GM19397 (cell line): ENCODE measurements around the gene UQCR10.

Experiments
- ATAC-seq: cut with Tn5 transposase; IDR thresholded peaks from one replicate; pipeline ENCODE4 v1.9.1; 2021; ENCODE audit warnings: mild to moderate bottlenecking, moderate library complexity; ENCODE audit not compliant: unreplicated experiment

UQCR10 gene

GRCh38 chr22:29795663-29796062, 28.5 kb downstream of the UQCR10 start:
- no peak for ATAC-seq

GRCh38 chr22:29797351-29797750, 30.2 kb downstream of the UQCR10 start:
- ATAC-seq = no peak

- no peak for ATAC-seq
These were observed 31.1 kb downstream of the UQCR10 start for GRCh38 chr22:29798318-29798717.

GRCh38 chr22:29798801-29799200, 31.6 kb downstream of the UQCR10 start:
- ATAC-seq = no peak

GRCh38 chr22:29799217-29799680, 32.1 kb downstream of the UQCR10 start:
- ATAC-seq = no peak

GRCh38 chr22:29801153-29801552, 34.0 kb downstream of the UQCR10 start:
- ATAC-seq = no peak

GRCh38 chr22:29801796-29802195, 34.6 kb downstream of the UQCR10 start:
- no peak for ATAC-seq

- ATAC-seq = no peak
These were observed 36.0 kb downstream of the UQCR10 start for GRCh38 chr22:29803190-29803589.

GRCh38 chr22:29804985-29805384, 37.8 kb downstream of the UQCR10 start:
- no peak for ATAC-seq

- no peak for ATAC-seq
These were observed 39.0 kb downstream of the UQCR10 start for GRCh38 chr22:29806196-29806595.

- no peak for ATAC-seq
These were observed 43.0 kb downstream of the UQCR10 start for GRCh38 chr22:29810216-29810615.

GRCh38 chr22:29811377-29811776, 44.2 kb downstream of the UQCR10 start:
- ATAC-seq = no peak

- no peak for ATAC-seq
These were observed 46.0 kb downstream of the UQCR10 start for GRCh38 chr22:29813126-29813525.

GRCh38 chr22:29813563-29813962, 46.4 kb downstream of the UQCR10 start:
- no peak for ATAC-seq

- ATAC-seq = no peak
These were observed 46.8 kb downstream of the UQCR10 start for GRCh38 chr22:29814003-29814402.

- no peak for ATAC-seq
These were observed 48.4 kb downstream of the UQCR10 start for GRCh38 chr22:29815580-29815979.

- ATAC-seq = no peak
These were observed 49.0 kb downstream of the UQCR10 start for GRCh38 chr22:29816128-29816527.

- no peak for ATAC-seq
These were observed 49.4 kb downstream of the UQCR10 start for GRCh38 chr22:29816539-29816938.

GRCh38 chr22:29816980-29817379, 49.8 kb downstream of the UQCR10 start:
- ATAC-seq = no peak

- ATAC-seq = no peak
These were observed 50.6 kb downstream of the UQCR10 start for GRCh38 chr22:29817724-29818123.

GRCh38 chr22:29819501-29819900, 52.3 kb downstream of the UQCR10 start:
- ATAC-seq = no peak
